Measurements from ENCODE around the gene MINDY4.

Gene MINDY4

DNA sequence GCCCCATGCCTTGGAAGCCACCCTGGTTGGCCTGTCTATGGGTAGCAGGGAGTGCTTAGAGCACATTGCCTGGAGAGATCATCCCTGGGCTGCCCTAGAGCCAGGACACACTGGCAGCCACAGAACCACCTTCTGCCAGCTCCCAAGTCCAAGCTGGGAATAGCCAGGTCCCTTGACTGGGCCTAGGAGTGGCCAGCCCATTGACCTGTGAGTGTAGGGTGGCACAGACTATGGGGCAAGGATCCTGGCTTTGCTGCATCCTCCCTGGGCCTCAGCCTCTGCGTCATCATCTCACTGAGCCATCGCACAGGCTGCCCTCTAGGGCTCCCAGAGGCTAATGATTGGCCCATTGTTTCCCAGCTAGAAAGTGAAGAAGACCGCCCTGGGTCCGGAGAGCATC is 147.5 kb downstream of the MINDY4 start:
- Histone ChIP-seq H2BK15ac (ENCODE audit: low read length) (peak overlapping the region; percentile 93), H2AFZ (ENCODE audit: low read length) (no peak overlapping the region), H2BK12ac (ENCODE audit: low read length) (no peak overlapping the region), H3K18ac (ENCODE audit: low read length) (peak overlapping the region; percentile 61), H3K27ac (replicated peaks; ENCODE audit: low read length) (no peak overlapping the region), H2BK5ac (ENCODE audit: low read length) (no peak overlapping the region), H3K23ac (ENCODE audit: low read depth, low read length, poor library complexity) (no peak overlapping the region), H3K79me1 (ENCODE audit: low read depth, low read length) (peaks cover 2% of the 10 kb centered on the region), H3K36me3 (replicated peaks in 1 of 2; ENCODE audit: control insufficient read depth in 2 of 2, insufficient read depth in 2 of 2, low read length in 2 of 2) (no peaks in the 10 kb centered on the region), H3K4me2 (ENCODE audit: insufficient read depth, low read length, poor library complexity, severe bottlenecking) (no peak overlapping the region), H4K91ac (ENCODE audit: low read depth, low read length, poor library complexity) (no peak overlapping the region), H4K8ac (ENCODE audit: low read depth, low read length) (no peak overlapping the region), H3K27me3 (ENCODE audit: control insufficient read depth in 3 of 3, insufficient read depth in 3 of 3, low read depth in 1 of 3, low read length in 3 of 3) (peaks cover 0 to 6% (median 0%) of the 10 kb centered on the region in 3 experiments), H3K9ac (ENCODE audit: low read depth, low read length, poor library complexity) (no peak overlapping the region), H3K4me1 (ENCODE audit: control insufficient read depth in 2 of 2, insufficient read depth in 1 of 2, low read depth in 1 of 2, low read length in 2 of 2) (peaks cover 0 to 15% of the 10 kb centered on the region in 2 donors), H3K14ac (ENCODE audit: low read length) (no peak overlapping the region), H3K4me3 (ENCODE audit: low read length in 2 of 2) (no peak overlapping the region), H2AK5ac (ENCODE audit: low read depth, low read length) (peak overlapping the region; percentile 64), H3K9me3 (replicated peaks in 1 of 2; ENCODE audit: control insufficient read depth in 2 of 2, insufficient read depth in 1 of 2, low read depth in 1 of 2, low read length in 2 of 2) (no peaks in the 10 kb centered on the region), H3K4ac (ENCODE audit: low read length) (no peak overlapping the region), H2BK120ac (ENCODE audit: low read depth, low read length) (peak overlapping the region; percentile 51)
- DNase-seq (ENCODE audit: low spot score): no peak
- WGBS, 2 donors (ENCODE audit: extremely low coverage in 2 of 2, insufficient read length in 2 of 2, insufficient replicate concordance in 1 of 2): no CpG with 5 or more reads among the region's 4 CpGs

DNA sequence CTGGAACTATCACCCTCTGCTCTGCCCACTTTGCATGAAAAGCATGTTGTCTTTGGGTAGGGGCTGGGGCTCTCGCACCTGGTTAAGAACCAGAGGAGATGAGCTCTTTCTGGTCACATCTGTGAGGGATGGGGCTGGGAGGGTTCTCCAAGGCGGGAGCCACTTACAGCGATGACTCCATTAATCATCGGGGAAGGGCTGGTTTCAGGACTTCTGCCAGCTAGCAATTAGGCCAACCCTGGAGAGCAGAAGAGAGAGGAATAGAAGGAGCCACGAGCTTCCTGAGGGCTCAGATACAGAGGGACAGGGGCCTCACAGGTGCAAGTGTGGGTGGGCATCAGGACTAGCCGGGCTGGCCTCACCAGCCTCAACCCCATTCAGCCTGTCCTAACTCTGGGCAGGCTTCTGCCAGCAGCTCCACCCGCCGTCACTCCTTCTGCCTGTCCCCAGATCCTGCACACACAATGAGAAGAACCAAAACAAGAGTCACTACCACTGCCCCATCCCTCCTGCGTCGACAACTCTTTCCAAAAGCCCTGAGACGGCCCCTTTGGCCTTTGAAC is 148.9 kb downstream of the MINDY4 start:
- no peak overlapping the region for H3K23ac ChIP-seq (ENCODE audit: low read depth, low read length, poor library complexity)
- H2BK12ac ChIP-seq (ENCODE audit: low read length): no peak overlapping the region
- no peak overlapping the region for H3K4me3 ChIP-seq (ENCODE audit: low read length in 2 of 2)
- no peak overlapping the region for H3K9ac ChIP-seq (ENCODE audit: low read depth, low read length, poor library complexity)
- H2BK15ac ChIP-seq (ENCODE audit: low read length): no peak overlapping the region
- no peak overlapping the region for H3K4me2 ChIP-seq (ENCODE audit: insufficient read depth, low read length, poor library complexity, severe bottlenecking)
- H3K27me3 ChIP-seq (ENCODE audit: control insufficient read depth in 3 of 3, insufficient read depth in 3 of 3, low read depth in 1 of 3, low read length in 3 of 3): peaks cover 0 to 6% (median 0%) of the 10 kb centered on the region in 3 experiments
- no peak overlapping the region for H3K14ac ChIP-seq (ENCODE audit: low read length)
- peaks cover 2% of the 10 kb centered on the region for H3K79me1 ChIP-seq (ENCODE audit: low read depth, low read length)
- H3K4ac ChIP-seq (ENCODE audit: low read length): no peak overlapping the region
- H2AFZ ChIP-seq (ENCODE audit: low read length): no peak overlapping the region
- no peak overlapping the region for H2BK120ac ChIP-seq (ENCODE audit: low read depth, low read length)
- no peak overlapping the region for H2AK5ac ChIP-seq (ENCODE audit: low read depth, low read length)
- DNase-seq (ENCODE audit: low spot score): no peak
- H2BK5ac ChIP-seq (ENCODE audit: low read length): no peak overlapping the region
- no peaks in the 10 kb centered on the region for H3K36me3 ChIP-seq (replicated peaks in 1 of 2; ENCODE audit: control insufficient read depth in 2 of 2, insufficient read depth in 2 of 2, low read length in 2 of 2)
- H3K18ac ChIP-seq (ENCODE audit: low read length): peak overlapping the region; percentile 2
- no peak overlapping the region for H3K27ac ChIP-seq (replicated peaks; ENCODE audit: low read length)
- peak overlapping the region; percentile 46 for H4K91ac ChIP-seq (ENCODE audit: low read depth, low read length, poor library complexity)
- WGBS, 2 donors (ENCODE audit: extremely low coverage in 2 of 2, insufficient read length in 2 of 2, insufficient replicate concordance in 1 of 2): no CpG with 5 or more reads among the region's 11 CpGs
- H4K8ac ChIP-seq (ENCODE audit: low read depth, low read length): no peak overlapping the region
- peaks cover 0 to 2% of the 10 kb centered on the region in 2 donors for H3K9me3 ChIP-seq (replicated peaks in 1 of 2; ENCODE audit: control insufficient read depth in 2 of 2, insufficient read depth in 1 of 2, low read depth in 1 of 2, low read length in 2 of 2)
- peaks cover 0 to 17% of the 10 kb centered on the region in 2 donors for H3K4me1 ChIP-seq (ENCODE audit: control insufficient read depth in 2 of 2, insufficient read depth in 1 of 2, low read depth in 1 of 2, low read length in 2 of 2)

DNA sequence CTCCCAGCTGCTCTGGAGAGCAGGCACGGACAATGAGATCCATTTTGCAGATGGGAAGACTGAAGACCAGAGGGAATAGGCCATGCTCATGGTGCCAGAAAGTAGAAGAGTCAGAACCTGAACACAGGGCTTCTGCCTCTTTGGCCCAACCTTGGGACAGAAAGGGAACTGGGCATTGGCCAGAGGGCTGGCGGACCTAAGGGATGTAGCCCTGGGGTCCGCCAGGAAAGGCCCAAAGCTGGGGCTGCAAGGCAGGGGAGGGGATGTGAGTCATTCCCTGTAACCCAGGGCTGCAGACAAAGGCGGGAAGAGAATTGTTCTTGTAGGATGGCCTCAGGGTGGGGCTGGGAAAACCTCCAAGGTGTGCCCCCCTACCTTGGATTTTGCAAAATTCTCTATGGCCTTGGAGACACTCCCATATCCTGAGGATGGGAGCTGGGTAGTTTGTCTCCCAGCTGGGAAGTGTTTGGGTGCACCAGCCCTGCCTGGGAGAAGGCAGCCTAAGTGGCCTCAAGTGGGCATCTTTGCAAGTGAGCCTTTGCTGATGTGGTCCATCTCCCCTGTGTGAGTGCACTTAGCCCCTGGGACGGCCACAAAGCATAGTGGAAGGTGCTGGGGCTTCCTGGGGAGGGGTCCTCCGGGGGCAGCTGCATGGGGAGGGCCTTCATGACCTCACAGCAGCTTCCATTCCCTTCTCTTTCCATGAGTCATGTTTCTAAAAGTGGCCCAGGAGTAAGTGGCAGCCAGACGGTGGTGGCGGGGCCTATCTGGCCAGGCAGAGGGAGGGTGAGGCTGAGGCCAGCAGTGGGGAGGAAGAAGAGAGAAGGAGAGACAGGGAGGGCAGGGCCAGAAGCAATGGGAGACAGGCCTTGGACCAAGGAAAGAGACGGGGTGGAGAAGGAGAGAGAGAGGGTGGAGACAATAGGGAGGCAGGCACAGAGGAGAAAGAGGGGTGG is 149.6 kb downstream of the MINDY4 start:
- Histone ChIP-seq H3K9me3 (replicated peaks in 1 of 2; ENCODE audit: control insufficient read depth in 2 of 2, insufficient read depth in 1 of 2, low read depth in 1 of 2, low read length in 2 of 2) (peaks cover 0 to 2% of the 10 kb centered on the region in 2 donors), H3K4me2 (ENCODE audit: insufficient read depth, low read length, poor library complexity, severe bottlenecking) (no peak overlapping the region), H3K27ac (replicated peaks; ENCODE audit: low read length) (no peak overlapping the region), H3K36me3 (replicated peaks in 1 of 2; ENCODE audit: control insufficient read depth in 2 of 2, insufficient read depth in 2 of 2, low read length in 2 of 2) (no peaks in the 10 kb centered on the region), H2BK5ac (ENCODE audit: low read length) (no peak overlapping the region), H3K23ac (ENCODE audit: low read depth, low read length, poor library complexity) (peak overlapping the region; percentile 45), H4K91ac (ENCODE audit: low read depth, low read length, poor library complexity) (peak overlapping the region; percentile 16), H2AK5ac (ENCODE audit: low read depth, low read length) (no peak overlapping the region), H3K4me1 (ENCODE audit: control insufficient read depth in 2 of 2, insufficient read depth in 1 of 2, low read depth in 1 of 2, low read length in 2 of 2) (peaks cover 0 to 17% of the 10 kb centered on the region in 2 donors), H2BK15ac (ENCODE audit: low read length) (peak overlapping the region; percentile 30), H3K79me1 (ENCODE audit: low read depth, low read length) (peaks cover 2% of the 10 kb centered on the region), H3K4ac (ENCODE audit: low read length) (no peak overlapping the region), H3K4me3 (ENCODE audit: low read length in 2 of 2) (no peak overlapping the region), H4K8ac (ENCODE audit: low read depth, low read length) (no peak overlapping the region), H3K9ac (ENCODE audit: low read depth, low read length, poor library complexity) (no peak overlapping the region), H3K14ac (ENCODE audit: low read length) (no peak overlapping the region), H3K27me3 (ENCODE audit: control insufficient read depth in 3 of 3, insufficient read depth in 3 of 3, low read depth in 1 of 3, low read length in 3 of 3) (peaks cover 0 to 2% (median 0%) of the 10 kb centered on the region in 3 experiments), H2BK120ac (ENCODE audit: low read depth, low read length) (no peak overlapping the region), H3K18ac (ENCODE audit: low read length) (peak overlapping the region; percentile 66), H2BK12ac (ENCODE audit: low read length) (no peak overlapping the region), H2AFZ (ENCODE audit: low read length) (no peak overlapping the region)
- DNase-seq (ENCODE audit: low spot score): no peak
- WGBS, 2 donors (ENCODE audit: extremely low coverage in 2 of 2, insufficient read length in 2 of 2, insufficient replicate concordance in 1 of 2): no CpG with 5 or more reads among the region's 9 CpGs
